KG1 (cell line): ENCODE results near the gene MAGI3.
"Not testable (repeated sequence)": the region's sequence is repeated elsewhere in the genome, so short reads cannot be mapped to it uniquely, and the experiment has no call there.

Experiments
- DNase-seq: peaks from one replicate; lab custom pipeline; 2025; lab: John Stamatoyannopoulos, UW

The MAGI3 gene

DNA sequence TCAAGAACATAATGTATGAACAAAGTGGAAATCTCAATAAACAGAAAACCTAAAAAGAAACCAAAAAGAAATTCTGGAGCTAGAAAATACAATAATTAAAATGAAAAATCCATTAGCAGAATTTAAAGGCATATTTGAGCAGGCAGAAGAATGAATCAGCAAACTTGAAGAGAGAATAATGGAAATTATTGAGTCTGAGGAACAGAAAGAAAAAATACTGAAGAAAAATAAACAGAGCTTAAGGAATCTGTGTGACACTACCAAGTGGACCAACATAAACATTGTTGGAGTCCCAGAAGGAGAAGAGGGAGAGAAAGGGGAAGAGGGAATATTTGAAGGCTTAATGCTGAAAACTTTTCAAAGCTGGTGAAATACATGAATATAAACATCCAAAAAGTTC lies 54.5 kb downstream of the MAGI3 start:
- no peak for DNase-seq

DNA sequence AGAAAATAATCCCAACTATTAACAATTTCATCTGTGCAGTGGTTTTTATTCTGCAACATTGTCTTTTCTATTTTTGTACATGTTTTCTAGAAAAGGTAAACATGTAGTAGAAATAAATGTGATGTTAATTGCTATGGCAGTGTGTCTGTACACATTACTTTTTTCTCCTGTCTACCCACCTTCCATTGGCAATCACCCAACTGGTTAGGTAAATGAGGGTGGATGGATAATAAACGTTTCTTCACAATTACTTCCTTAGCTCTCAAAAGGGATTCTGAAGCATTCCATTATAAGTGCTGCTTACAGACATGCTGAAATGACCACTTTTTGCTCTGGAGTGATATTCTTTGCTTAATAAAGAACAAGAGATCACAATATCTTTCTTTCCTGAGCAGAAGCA lies 61.4 kb downstream of the MAGI3 start:
- DNase-seq = no peak

DNA sequence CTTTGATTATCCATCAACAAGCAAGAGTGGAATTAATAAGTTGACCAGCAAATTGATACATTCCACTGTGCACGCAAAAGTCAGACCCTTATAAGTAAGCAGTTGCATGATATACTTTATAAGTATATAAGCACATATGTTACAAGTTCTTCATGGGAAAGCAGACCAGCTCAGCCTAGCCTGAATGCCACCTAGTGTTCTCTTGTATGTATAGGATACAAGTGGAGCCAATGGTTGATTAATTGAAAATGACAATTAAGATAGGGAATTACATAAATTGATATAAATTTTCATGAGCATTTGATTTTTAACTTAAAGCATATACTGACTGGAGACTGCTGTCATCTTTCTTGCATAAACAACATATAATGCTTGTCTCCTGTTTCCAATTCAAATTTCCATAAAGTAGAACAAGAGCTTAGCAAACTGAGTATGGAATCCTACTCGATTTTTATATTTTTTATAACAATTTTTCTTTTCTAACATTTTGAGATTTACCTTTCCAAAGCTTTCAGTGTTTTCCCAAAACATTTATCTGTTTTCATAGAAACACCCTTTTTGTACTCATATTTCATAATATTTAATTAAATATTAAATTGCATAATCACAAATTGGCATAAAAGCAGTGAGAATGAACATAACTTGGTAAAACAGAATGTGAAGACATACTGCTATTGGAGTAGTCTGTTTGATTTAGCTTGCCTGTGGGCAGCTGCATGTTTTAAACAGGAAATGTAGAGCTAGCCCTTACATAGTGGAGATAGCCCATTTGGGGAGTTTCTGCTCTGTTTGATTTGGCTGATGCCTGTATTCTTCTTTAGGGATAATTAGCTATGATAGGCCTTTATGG lies 62.8 kb downstream of the MAGI3 start:
- no peak for DNase-seq

DNA sequence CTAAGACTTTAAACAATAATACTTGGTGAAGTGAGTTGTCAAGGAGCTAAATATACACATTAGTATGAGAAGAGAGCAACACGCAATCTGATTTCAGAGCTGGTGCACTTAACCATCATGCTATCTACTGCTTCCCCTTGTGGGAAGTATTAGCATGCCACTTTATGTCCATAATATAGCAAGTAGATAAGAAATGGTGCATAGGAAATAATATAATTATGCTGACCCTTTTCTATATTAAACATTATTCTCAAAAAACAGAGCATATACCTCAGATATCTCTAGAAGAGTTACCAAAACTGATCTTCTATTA lies 63.4 kb downstream of the MAGI3 start:
- no peak for DNase-seq

DNA sequence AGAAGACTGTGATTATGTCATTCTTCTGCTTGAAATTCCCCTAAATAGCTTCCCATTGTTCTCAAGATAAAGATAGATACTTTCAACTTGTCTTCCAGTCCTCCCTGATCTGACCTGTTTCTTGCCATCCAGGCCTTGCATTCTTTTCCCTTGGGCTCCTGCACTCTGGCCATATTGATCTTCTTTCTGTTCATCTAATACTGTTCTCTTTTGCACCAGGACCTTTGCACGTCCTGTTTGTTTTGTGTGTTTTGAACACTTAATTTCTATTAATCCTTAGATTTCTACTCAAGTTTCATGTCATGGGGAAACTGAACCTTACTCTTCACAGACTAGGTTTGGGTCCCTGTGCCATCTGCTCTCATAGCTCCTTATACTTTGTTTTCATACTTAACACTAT lies 65.1 kb downstream of the MAGI3 start:
- no peak for DNase-seq

DNA sequence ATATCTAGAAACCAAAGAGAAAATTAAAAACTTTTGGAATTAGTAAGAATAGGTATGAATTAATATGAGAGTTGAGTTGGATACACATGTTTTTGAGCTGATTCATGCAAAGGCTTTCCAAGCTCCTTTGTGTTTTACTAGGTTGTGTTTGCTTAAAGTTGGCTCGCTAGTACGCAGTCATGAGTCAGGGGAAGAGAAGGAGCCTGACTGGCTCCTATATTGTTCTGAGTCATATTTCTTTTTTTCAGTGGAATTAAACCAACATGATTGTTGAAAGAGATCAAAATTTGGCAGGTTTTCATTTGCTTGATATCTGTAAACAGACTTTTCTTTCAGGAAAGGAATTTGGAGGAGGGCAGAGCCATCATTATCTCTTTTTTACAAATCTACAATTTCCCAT lies 66.7 kb downstream of the MAGI3 start:
- no peak for DNase-seq

DNA sequence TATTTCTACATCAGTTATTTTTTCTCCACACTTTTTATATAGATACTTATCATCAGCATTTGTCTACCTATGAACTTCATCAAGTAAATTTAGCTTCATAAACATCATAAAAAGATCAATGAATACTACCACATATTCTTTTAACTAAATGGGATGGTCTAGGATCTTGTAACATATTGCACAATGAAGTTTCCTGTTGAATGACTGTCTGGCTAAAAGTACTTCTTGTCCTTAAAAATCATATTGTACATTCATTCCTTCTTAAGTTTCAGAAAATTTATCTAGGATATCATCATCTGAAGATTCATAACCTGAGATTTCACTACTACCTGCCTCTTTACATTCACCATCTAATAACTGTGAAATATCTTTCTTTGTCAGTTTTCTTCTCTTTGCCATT lies 69.0 kb downstream of the MAGI3 start:
- no peak for DNase-seq

DNA sequence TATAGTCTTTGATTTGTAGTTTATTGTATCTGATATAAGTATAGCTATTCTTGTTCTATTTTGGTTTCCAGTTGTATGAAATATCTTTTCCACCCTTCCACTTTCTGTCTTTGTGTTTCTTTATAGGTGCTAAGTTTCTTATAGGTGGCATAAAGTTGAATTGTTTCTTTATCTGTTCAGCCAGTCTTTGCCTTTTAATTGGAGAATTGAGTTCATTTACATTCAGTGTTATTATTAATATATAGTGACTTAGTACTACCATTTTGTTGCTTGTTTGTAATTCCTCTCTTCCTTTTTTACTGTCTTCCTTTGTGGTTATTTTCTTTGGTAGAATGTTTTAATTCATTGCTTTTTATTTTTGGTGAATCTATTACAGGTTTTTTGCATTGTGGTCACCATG lies 77.7 kb downstream of the MAGI3 start:
- DNase-seq = no peak

DNA sequence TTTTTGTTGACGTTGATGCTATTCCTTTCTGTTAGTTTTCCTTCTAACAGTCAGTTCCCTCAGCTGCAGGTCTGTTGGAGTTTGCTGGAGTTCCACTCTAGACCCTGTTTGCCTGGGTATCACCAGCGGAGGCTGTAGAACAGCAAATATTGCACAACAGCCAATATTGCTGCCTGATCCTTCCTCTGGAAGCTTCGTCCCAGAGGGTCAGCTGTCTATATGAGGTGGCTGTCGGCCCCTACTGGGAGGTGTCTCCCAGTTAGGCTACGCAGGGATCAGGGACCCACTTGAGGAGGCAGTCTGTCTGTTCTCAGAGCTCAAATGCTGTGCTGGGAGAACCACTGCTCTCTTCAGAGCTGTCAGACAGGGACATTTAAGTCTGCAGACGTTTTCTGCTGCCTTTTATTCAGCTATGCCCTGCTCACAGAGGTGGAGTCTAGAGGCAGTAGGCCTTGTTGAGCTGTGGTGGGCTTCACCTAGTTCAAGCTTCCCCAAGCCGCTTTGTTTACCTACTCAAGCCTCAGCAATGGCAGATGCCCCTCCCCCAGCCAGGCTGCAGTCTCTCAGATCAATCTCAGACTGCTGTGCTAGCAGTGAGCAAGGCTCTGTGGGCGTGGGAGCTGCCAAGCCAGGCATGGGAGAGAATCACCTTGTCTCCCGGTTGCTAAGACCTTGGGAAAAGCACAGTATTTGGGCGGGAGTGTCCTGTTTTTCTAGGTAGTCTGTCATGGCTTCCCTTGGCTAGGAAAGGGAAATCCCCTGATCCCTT lies 88.3 kb downstream of the MAGI3 start:
- not testable (repeated sequence) for DNase-seq

DNA sequence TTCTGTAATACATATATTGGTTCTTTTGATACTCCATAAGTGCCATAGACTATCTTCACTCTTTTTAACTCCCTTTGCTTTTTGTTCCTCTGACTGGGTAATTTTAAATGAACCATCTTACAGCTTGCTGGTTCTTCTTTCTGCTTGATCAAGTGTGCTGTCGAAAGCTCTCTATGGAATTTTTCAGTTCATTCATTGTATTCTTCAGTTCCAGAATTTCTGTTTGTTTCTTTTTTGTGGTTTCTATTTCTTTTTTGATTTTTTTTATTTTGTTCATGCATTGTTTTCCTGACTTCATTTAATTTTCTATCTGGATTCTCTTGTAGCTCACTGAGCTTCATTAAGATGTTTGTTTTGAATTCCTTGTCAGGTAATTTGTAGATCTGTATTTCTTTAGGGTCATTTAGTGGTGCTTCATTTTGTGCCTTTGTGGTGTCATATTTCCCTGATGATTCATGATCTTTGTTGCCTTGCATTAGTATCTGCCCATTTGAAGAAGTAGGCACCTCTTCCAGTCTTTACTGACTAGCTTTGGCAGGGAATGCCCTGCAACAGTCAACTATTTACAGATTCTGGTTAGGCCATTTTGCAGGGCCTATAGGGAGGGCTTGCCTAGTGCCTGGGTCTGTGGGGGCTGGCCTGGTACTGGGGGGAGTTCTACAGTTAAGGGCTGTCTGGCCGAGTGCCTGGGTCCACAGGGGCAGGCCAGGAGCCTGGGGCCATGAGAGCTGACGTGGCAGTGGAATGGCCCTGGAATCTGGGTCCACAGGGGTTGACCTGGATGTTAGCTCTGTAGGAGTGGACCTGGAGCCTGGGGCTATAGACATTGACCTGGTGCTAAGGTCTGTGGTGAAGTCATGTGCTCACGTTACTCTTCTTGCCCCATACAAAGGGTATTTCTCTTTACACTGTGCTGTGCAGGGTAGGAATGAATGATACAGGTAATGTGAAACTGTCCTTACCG lies 89.7 kb downstream of the MAGI3 start:
- DNase-seq = no peak

DNA sequence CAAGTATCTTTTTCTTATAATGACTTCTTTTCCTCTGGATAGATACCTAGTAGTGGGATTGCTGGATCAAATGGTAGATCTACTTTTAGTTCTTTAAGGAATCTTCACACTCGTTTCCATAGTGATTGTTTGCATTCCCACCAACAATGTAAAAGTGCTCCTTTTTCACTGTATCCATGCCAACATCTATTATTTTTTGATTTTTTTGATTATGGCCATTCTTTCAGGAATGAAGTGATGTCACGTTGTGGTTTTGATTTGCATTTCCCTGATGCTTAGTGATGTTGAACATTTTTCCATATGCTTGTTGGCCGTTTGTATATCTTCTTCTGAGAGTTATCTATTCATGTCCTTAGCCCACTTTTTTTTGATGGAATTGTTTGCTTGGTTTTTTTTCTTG lies 94.8 kb downstream of the MAGI3 start:
- not testable (repeated sequence) for DNase-seq

DNA sequence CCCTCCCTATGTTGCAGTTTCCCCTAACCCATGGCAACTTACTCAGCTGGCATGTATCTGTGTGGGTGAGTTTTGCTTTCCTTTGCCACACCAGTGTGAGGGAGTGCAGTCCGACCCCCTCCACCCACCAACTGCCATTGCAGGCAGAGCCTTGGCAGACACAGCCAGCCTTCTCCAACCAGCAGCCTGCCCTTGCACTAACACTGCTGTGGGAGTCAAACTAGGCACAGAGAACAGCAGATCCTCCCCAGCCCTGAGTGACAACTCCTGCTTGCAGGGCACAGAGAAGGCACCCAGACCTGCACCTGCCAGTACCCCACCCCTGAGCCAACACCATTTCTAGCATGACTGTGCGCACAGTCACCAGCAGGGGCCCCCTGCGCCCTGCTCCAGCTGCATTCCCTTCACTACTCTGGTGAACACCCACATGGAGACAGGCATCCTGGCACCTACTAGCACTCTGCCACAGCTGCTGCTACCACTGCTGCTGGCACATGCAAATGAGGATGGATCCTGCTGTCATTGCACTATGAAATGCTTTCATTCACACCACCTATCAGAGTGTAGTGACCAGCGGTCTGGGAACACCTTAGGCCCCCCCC lies 98.4 kb downstream of the MAGI3 start:
- DNase-seq = no peak

DNA sequence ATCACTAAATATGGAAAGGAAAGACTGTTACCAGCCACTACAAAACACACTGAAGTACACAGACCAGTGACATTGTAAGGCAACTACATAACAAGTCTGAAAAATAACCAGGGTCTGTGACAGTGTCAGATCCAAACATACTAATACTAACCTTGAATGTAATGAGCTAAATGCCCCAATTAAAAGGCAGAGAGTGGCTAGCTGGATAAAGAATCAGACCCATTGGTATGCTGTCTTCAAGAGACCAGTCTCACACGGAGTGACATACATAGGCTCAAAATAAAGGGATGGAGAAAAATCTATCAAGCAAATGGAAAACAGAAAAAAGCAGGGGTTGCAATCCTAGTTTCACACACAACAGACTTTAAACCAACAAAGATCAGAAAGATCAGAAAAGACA lies 100.1 kb downstream of the MAGI3 start:
- DNase-seq = no peak

DNA sequence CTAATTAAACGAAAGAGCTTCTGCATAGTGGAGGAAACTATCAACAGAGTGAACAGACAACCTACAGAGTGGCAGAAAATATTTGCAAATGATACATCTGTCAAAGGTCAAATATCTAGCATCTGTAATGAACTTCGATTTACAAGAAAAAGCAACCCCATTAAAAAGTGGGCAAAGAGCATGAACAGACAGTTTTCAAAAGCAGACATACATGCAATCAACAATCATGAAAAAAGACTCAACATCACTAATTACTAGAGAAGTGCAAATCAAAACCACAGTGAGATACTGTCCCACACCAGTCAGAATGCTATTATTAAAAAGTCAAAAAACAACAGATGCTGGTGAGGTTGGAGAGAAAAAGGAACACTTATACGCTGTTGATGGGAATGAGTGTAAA lies 103.2 kb downstream of the MAGI3 start:
- DNase-seq = no peak

DNA sequence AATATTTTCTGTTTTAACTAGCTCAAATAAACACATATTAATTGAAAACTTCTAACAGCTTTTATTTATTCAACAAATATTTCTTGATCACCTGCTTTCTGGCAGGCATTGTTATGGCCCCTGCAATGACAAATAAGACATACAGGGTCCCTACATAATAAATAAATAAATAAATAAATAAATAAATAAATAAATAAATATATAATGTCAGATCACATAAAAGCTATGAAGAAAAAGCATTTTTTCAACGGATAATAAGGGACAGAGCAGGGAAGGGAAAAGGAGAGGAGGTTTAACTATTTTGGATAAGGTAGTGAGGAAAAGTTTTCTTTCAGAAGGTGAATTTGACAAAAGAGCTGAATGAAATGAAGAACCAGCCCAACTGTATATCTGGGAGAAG lies 115.0 kb downstream of the MAGI3 start:
- no peak for DNase-seq

DNA sequence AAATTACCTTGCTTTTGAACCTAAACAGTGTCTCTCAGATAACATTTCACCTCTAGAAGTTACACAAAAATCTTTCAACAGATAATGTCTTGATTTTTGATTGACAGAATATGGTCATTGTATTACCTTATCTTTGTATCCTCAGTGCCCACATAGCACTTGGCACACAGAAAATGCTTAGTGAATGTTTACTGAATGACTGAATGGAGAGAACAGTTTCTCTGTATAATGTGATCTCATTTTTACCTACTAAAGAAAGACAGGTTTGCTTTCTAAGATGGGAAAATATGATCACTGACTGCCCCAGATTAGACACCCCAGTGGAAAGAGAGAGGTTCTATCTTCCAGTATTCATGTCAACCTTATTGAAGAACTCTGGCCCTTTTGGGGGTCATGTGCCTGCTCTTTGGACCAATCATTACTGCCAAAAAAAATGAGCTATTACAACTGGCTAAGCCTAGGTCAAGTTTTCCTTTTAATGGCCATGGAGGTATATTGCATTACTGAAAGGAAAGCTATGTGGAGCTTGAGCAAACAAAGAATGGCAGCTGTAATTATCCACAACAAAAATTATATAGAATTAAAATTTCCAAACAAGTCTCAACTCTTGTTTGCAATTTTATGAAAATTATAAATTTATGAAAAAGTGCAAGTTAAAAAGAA lies 117.4 kb downstream of the MAGI3 start:
- no peak for DNase-seq

DNA sequence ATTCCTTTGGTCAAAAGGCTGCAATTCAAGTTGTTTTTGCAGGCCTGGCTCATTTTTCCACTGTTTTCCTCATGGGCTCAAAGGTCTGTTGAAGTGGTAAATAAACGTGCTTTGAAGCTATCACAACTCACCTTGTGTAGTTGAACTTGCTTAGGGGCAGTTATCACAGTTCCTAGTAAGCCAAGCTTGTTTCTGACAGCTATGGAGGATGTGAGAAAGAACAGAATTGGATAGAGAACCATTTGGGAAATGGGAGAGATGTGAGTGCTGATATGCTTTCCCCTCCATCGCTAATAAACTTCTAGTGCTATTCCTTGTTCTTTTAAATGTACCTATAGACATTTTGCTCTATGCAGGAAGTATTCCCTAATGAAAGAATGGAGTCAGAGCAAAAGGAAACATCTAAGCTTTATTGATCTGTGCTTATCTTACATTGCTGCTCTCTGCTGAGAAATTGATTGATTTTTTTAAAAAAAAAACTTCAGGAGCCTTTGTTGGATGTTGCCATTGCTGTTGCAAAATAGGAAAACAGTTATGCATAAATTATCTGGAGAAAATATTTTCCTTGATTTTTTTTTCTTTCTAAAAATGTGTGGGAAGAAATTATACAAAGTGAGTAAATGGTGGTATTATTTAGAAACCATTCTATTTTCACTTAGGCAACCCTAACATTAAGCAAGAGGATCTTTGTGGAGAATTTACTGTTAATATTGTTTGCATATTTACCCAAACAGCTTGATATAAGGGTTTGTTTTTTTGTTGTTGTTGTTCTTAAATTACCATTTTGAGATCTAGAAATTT lies 118.2 kb downstream of the MAGI3 start:
- no peak for DNase-seq

DNA sequence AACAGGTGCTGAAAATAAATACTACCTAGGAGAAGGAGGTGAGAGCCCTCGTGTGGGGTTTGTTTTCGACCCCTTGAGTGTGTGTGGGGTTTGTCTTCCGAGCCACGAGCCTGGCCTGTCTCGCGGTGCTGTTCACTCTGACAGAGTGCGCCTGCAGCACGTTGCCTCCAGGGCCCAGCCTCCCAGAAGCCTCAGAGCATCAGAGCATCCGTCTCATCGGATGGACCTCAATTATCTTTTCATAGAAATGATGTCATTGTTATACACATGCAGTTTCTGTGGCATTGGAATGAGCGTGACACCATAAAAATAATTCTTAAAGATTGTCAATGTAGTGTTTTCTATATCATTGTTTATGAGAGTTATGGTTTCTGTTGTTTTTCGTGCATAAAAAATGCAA lies 119.5 kb downstream of the MAGI3 start:
- DNase-seq = not testable (repeated sequence)

DNA sequence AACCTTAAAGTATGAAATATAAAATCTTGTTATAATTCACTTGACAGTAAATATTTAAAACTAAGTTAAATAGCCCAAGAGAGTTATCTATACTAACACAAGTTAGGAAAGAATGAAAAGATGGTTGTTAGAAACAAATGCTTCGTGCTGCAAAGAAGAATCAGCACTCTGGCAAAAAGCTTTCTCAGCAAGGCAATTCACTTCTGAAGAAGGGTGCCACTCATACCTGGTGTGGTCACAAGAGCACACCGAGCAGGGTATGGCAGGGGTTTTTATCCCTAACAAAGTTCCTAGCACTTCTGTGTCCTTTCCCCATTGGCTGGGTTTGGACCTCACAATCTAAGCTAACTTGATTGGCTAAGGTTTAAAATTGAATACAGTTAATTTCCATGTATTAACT lies 121.0 kb downstream of the MAGI3 start:
- DNase-seq = no peak

DNA sequence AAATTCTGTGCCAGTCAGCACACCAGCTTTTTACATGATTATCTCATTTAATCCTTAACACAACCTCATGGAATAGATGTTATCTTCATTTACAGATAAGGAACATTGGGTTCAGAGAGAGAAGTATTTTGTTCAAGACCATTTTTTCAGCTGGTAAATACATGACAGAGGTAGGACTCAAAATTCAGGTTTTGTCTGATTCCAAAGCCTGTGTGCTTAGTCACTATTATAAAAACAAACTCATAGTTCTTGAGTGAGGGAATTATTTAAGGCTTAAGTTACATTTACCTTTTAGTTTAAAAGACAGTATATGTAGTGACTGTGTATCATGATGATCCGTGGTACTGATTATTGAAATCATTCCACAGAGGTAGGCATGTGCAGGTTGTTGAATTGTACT lies 125.2 kb downstream of the MAGI3 start:
- no peak for DNase-seq

DNA sequence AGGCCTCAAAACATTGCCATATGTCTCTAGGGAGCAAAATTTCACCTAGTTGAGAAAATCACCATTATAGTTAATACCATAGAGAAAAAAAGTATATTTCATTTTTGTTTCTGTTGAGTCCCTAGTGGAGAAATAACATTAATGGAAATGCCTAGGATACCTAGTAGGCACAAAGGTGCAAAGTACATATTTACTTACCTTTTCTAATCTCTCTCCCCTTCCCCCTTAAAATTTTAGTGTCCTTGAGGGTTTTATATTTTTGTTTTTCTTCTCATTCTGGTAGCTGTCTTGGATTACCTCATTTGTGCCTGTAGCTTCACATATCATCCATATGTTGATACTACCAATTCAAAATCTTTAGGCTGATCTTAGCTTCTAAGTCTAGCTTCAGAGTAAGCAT lies 127.0 kb downstream of the MAGI3 start:
- no peak for DNase-seq
